ENCODE measurements around the gene TF. TPM values are rescaled to one million over a fixed set of nuclear protein-coding genes. Genes with fewer than 3 reads are reported as not detected.

Gene TF
- total RNA-seq, 3 donors from 2014 or later: 3.7 to 8.2 (median 7.9) TPM

DNA sequence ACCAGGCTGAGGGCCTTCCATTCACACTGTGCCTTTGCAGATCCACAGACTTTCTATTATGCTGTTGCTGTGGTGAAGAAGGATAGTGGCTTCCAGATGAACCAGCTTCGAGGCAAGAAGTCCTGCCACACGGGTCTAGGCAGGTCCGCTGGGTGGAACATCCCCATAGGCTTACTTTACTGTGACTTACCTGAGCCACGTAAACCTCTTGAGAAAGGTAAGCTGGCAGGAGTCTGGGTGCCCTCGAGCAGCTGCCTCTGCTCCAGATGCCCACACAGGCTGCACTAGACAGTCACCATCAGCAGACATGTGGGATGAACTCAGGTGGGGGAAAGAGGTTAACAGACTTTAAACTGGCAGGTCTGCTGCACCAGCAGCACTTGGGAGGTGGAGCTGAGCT, 8.3 kb downstream of the TF start:
- ATAC-seq: no peak
- H3K36me3 Mint-ChIP-seq (ENCODE audit: insufficient read depth): no peaks in the 10 kb centered on the region

DNA sequence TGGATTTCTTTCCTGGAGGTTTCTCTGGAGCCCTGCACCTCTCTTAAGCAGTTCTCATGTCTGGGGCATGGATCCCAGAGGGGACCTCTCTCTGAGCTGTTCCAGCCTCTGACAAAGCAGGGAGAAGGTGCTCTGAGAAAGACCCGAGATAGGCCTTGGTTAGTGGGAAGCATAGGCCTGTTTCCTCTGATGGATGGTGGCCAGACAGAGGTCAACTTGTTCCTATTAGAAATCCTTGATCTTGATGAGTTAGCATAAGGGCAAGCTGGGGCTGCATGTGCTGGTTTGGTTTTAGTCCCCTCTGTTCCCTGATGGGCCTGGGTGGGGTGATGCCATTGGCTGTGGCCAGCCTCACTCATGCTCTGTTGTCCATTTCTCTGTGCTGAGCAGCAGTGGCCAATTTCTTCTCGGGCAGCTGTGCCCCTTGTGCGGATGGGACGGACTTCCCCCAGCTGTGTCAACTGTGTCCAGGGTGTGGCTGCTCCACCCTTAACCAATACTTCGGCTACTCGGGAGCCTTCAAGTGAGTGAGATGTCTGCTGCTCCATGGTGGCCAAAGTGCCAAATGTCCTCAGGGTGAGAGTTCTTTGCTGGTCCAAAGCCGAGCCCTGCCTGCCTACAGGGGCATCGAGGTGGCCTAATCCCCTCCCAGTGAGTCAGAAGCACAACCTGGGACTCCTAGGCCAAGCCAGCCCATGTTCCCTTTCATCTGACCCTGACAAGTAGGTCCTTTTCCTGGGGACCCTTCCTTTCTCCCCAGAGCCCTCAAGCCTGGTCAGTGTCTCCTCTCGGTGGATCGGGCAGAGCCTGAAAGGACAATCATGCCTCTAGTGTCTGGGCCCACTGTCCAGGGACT, 9.0 kb downstream of the TF start:
- H3K4me3 Mint-ChIP-seq: no peak overlapping the region
- H3K4me1 Mint-ChIP-seq (ENCODE audit: low read depth): no peaks in the 10 kb centered on the region
- H3K9me3 Mint-ChIP-seq: no peaks in the 10 kb centered on the region
- DNase-seq (no peak), ATAC-seq (no peak)
- peaks cover 5% of the 10 kb centered on the region for H3K27me3 Mint-ChIP-seq (ENCODE audit: low read depth)
- no peaks in the 10 kb centered on the region for H3K36me3 Mint-ChIP-seq (ENCODE audit: insufficient read depth)

More for the DNA sequence above, 8.3 kb downstream of the TF start:
- Mint-ChIP-seq H3K9me3 (no peaks in the 10 kb centered on the region), H3K4me1 (ENCODE audit: low read depth) (no peaks in the 10 kb centered on the region), H3K4me3 (no peak overlapping the region), H3K27me3 (ENCODE audit: low read depth) (peaks cover 5% of the 10 kb centered on the region)
- no peak for DNase-seq

DNA sequence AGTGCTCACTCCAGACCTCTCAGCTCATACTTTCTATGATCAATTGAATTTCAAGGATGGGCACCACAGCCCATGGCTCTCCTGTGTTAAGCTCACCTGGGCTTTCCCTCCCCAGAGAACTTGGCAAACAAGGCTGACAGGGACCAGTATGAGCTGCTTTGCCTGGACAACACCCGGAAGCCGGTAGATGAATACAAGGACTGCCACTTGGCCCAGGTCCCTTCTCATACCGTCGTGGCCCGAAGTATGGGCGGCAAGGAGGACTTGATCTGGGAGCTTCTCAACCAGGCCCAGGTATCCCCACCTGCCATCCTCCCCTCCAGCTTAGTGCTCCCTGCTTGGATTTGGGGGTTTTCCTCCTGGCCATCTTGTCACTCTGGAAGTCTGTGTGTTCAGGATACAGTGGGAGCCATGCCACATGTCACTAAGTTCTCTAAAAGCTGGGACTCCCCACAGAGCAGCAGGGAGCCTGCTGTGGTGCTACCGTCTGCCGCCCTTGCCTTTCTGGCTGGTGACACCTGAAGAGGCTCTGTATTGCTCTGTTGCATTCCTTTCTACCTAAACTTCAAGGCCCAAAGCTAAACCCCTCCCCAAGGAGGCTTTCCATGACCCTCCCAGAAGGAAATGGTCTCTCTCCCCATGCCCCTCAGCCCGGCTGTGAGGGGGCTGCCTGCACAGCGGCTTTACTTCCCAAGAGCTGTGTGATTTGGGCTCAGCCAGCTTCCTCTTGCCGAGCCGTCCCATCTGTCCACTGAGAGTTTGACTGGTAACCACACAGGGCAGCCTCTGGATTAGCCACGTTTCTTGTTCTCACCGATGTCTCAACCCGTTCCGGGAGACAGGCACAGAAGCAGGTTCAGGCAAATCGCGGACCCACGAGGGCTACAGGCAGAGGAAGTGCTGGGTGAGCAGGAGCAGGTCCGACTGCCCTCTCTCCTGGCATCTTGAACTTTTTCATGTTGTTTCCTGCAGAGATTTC, 10.8 kb downstream of the TF start:
- no peak for DNase-seq
- no peaks in the 10 kb centered on the region for H3K36me3 Mint-ChIP-seq (ENCODE audit: insufficient read depth)
- ATAC-seq: no peak
- no peak overlapping the region for H3K4me3 Mint-ChIP-seq
- no peaks in the 10 kb centered on the region for H3K4me1 Mint-ChIP-seq (ENCODE audit: low read depth)
- H3K9me3 Mint-ChIP-seq: no peaks in the 10 kb centered on the region
- H3K27me3 Mint-ChIP-seq (ENCODE audit: low read depth): peaks cover 7% of the 10 kb centered on the region

DNA sequence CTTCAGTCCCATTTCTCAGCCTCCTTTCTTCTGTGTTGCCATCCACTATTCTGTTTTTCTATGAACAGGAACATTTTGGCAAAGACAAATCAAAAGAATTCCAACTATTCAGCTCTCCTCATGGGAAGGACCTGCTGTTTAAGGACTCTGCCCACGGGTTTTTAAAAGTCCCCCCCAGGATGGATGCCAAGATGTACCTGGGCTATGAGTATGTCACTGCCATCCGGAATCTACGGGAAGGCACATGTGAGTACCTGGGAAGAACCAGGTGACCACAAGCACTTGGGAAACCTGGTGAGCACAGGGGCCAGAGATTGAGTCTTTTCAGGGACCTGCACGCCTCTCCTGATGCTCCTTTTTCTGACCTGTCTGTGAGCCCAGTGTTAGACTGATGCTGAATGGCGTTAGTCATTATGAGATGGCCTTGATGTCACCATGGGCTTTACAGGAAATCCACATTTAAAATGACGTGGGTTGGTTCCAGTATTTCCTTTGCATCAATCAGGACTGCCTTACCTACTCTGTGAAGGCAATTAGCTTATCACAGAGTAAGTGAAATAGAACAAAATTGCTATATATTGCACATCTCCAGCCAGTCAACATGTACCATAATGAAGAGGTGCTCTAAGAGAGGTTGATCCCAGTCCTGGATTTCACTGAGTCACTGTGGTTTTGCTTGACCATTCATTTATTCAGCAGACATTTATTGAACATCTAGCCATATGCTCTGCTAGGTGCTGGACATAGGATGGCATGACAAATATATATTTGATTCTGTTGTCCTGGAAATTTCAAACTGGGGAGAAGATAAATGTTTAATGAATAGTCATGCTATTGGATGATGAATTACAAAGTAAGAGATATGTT, 11.7 kb downstream of the TF start:
- Mint-ChIP-seq H3K4me3 (no peak overlapping the region), H3K27me3 (ENCODE audit: low read depth) (peaks cover 7% of the 10 kb centered on the region), H3K9me3 (no peaks in the 10 kb centered on the region), H3K36me3 (ENCODE audit: insufficient read depth) (no peaks in the 10 kb centered on the region), H3K4me1 (ENCODE audit: low read depth) (no peaks in the 10 kb centered on the region)
- DNase-seq (no peak), ATAC-seq (no peak)

DNA sequence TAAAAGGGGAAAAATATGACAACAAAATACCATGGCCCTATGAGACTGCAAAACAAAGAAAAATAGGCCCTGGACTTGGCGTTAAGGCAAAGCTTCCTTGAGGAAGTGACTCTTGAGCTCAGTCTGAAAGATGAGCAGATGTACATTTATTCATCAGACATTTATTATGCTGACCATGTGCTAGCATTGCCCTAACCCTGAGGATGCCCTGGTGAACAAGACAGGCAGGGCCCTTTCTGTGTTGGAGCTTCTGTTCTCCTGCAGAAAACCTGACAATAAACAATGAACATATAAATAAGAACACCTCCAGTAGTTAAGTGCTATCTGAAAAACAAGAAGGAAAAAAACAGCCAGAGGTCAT, 12.4 kb downstream of the TF start:
- ATAC-seq (no peak), DNase-seq (no peak)
- H3K4me1 Mint-ChIP-seq (ENCODE audit: low read depth): no peaks in the 10 kb centered on the region
- H3K27me3 Mint-ChIP-seq (ENCODE audit: low read depth): peaks cover 7% of the 10 kb centered on the region
- H3K36me3 Mint-ChIP-seq (ENCODE audit: insufficient read depth): no peaks in the 10 kb centered on the region
- no peaks in the 10 kb centered on the region for H3K9me3 Mint-ChIP-seq
- no peak overlapping the region for H3K4me3 Mint-ChIP-seq

DNA sequence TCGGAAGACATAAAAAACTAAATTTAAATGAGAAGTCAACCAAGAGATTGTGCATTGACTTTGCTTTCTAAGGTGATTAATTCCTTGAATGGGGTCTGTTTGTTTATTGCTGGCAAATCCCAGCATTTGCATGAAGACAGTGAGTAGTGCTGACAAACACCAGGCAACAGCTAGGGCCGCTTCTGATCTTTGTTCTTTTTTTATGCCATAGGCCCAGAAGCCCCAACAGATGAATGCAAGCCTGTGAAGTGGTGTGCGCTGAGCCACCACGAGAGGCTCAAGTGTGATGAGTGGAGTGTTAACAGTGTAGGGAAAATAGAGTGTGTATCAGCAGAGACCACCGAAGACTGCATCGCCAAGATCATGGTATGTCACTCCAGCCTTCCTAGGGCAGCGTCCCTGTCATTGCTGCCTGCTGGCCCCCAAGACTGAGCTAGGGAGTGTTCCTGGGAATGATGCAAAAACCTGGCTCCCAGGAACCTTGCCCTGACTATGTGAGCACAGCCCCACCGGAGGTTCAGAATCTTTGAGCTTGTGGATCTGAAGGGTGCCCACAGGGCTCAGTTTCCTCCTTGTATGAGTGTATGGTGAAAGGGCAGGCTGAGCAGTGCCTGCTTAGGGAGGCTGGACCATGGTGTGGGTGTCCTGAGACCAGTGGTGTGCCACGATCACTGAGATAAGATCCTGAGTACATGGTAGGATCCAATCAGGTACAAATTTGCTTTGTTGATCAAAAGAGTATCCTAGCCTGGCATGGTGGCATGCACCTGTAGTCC, 13.0 kb downstream of the TF start:
- ATAC-seq (no peak), DNase-seq (no peak)
- Mint-ChIP-seq H3K4me3 (no peak overlapping the region), H3K27me3 (ENCODE audit: low read depth) (peaks cover 10% of the 10 kb centered on the region), H3K4me1 (ENCODE audit: low read depth) (no peaks in the 10 kb centered on the region), H3K9me3 (no peaks in the 10 kb centered on the region), H3K36me3 (ENCODE audit: insufficient read depth) (no peaks in the 10 kb centered on the region)

DNA sequence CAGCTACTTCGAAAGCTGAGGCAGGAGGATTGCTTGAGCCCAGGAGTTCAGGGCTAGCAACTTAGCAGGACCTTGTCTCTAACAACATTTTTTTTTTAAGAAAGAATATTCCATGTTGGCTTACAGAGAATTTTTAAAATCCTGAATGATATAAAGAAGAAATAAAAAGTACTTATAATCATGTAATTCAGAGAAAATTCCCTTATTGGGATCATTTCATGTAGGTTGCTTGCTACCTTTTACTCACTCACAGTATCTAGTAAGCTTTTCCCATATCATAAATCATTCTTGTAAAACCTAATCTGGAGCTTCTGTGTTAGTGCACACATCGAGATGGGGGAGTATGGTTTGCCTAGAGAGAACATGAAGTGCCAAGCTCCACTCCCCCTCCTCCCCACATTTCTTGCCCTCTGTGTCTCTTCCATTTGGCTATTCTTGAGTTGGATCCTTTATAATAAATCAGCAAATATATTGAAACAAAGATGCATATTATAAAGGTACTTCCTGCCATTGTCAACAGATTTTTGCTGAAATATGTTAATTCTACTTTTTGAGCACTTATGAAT, 13.6 kb downstream of the TF start:
- Mint-ChIP-seq H3K9me3 (no peaks in the 10 kb centered on the region), H3K4me3 (no peak overlapping the region), H3K4me1 (ENCODE audit: low read depth) (no peaks in the 10 kb centered on the region), H3K27me3 (ENCODE audit: low read depth) (peaks cover 10% of the 10 kb centered on the region), H3K36me3 (ENCODE audit: insufficient read depth) (no peaks in the 10 kb centered on the region)
- DNase-seq (no peak), ATAC-seq (no peak)

DNA sequence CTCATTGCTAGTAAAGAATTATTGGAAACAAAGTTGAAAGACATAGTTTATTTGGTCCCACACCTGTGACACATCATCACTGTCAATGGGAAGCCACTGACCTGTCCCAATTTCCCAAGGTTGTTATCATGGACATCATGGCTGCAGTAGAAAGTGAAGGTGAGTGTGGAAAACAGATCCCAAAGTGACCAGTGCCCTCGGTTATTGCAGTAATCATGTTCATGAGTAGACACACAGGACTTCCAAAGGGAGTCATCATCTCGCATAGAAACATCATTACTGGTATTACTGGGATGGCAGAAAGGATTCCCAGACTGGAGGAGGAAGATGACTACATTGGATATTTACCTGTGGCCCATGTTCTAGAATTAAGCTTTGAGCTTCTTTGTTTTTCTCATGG, 14.7 kb downstream of the TF start:
- Mint-ChIP-seq H3K4me3 (no peak overlapping the region), H3K27me3 (ENCODE audit: low read depth) (peaks cover 7% of the 10 kb centered on the region), H3K9me3 (no peaks in the 10 kb centered on the region), H3K36me3 (ENCODE audit: insufficient read depth) (no peaks in the 10 kb centered on the region), H3K4me1 (ENCODE audit: low read depth) (no peaks in the 10 kb centered on the region)
- ATAC-seq (no peak), DNase-seq (no peak)

DNA sequence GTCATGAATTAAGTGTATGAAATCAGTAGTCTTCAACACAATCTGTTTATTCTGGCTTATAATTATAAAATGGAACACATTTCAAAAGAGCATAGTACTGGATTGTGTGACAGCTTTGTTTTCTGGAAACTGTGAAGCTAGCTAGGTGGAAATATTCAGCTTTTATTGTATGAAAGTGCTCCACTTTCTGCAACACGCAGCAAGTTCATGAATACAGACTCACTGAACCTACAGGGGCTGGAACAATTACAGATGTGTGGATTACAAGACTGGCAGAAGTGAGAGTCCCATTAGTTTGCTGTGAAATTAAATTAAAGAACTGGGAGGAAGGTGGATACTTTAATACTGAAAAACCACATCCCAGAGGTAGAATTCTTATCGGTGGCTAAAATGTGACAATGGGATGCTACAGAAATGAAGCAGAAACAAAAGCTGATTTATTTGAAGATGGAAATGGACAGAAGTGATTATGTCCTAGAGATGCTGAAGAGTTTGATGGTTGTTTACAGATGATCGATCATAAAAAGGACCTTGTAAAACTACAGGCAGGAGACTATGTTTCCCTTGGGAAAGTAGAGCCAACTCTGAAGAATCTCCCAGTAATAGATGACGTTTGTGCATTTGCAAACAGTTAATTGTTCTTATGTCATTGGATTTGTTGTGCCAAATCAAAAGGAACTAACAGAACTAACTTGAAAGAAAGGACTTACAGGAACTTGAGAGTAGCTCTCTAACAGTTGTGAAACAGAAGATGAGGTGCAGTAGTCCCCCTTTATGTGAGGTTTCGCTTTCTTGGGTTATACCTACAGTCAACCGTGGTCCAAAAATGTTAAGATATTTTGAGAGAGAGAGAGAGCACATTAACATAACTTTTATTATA, 15.7 kb downstream of the TF start:
- DNase-seq (no peak), ATAC-seq (no peak)
- H3K36me3 Mint-ChIP-seq (ENCODE audit: insufficient read depth): no peaks in the 10 kb centered on the region
- H3K27me3 Mint-ChIP-seq (ENCODE audit: low read depth): peaks cover 7% of the 10 kb centered on the region
- no peaks in the 10 kb centered on the region for H3K9me3 Mint-ChIP-seq
- H3K4me3 Mint-ChIP-seq: no peak overlapping the region
- H3K4me1 Mint-ChIP-seq (ENCODE audit: low read depth): no peaks in the 10 kb centered on the region

DNA sequence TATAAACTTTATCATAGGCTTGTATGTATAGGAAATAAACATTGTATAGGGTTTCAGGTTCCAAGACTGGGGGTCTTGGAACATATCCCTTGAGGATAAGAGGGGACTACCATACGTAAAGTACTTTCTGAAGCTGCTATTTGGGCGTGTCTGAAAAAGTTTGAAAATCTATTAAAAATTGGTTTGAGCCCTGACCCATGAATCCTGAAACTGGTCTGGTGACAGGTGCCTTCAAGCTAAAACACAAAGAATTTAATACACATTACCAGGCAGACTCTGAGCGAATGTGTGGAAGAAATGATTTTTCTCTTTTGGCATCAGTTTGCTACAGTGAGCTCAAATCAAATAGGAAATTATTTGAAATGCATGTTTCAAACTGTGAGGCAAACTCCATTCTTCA, 16.3 kb downstream of the TF start:
- H3K27me3 Mint-ChIP-seq (ENCODE audit: low read depth): peaks cover 7% of the 10 kb centered on the region
- H3K4me1 Mint-ChIP-seq (ENCODE audit: low read depth): no peaks in the 10 kb centered on the region
- DNase-seq: no peak
- no peak overlapping the region for H3K4me3 Mint-ChIP-seq
- no peak for ATAC-seq
- no peaks in the 10 kb centered on the region for H3K36me3 Mint-ChIP-seq (ENCODE audit: insufficient read depth)
- H3K9me3 Mint-ChIP-seq: no peaks in the 10 kb centered on the region

DNA sequence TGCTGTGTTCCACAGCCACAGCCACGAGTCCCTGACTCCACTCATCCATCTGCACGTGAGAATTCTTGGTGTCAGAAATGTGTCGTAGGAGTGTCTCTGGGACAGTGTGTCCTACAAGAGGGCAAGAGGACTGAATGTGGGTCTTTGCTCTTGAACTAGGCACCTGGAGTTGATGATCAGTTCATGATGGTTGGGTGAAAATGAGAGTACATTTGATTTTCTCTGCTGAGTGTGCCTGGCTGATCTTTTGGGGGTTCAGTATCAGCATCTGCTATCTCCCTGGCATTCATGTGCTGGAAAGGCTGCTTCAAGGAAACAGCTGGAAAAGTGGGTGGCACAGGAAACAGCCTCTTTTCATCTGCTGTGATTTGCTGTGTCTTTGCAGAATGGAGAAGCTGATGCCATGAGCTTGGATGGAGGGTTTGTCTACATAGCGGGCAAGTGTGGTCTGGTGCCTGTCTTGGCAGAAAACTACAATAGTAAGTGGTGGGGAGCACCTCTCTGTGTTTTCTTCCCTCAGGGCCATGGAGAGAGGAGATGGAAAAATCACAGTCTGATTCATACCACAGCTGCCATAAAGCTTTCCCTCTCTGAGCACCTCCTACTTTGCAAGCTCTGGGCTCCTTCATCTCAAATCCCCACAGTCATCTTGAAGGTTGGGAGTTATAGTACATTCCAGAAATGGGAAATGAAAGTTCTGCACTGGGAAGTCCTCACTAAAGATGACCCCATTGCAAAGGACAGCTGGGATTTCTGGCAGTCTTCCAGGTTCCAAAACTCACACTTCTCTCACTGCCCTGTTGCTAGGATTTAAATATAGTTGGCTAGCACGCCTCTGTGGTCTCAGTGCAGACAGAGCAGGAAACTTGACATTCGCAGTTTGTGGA, 17.8 kb downstream of the TF start:
- ATAC-seq (no peak), DNase-seq (no peak)
- no peaks in the 10 kb centered on the region for H3K9me3 Mint-ChIP-seq
- H3K4me1 Mint-ChIP-seq (ENCODE audit: low read depth): no peaks in the 10 kb centered on the region
- H3K36me3 Mint-ChIP-seq (ENCODE audit: insufficient read depth): no peaks in the 10 kb centered on the region
- H3K4me3 Mint-ChIP-seq: no peak overlapping the region
- H3K27me3 Mint-ChIP-seq (ENCODE audit: low read depth): peaks cover 7% of the 10 kb centered on the region

DNA sequence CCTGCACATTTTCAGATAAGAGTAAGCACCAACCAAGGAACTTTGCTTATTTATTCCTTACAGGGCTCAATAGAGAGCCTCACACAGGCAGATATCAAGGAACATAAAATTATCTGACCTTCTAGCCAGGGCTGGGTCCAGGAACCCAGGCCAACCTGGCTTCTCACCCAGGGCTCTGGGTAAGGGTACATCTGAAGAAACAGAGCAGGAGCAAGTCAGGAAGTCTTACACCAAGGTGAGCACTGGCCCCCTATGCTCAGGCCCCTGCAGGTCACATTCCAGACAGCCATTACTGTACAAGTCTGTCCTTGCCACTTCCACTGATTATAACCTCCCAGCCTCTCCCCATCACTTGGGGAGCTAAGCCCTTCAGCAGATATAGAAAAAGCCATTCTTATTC, 19.1 kb downstream of the TF start:
- no peaks in the 10 kb centered on the region for H3K9me3 Mint-ChIP-seq
- ATAC-seq (no peak), DNase-seq (no peak)
- no peaks in the 10 kb centered on the region for H3K36me3 Mint-ChIP-seq (ENCODE audit: insufficient read depth)
- H3K4me1 Mint-ChIP-seq (ENCODE audit: low read depth): no peaks in the 10 kb centered on the region
- H3K27me3 Mint-ChIP-seq (ENCODE audit: low read depth): peaks cover 7% of the 10 kb centered on the region
- H3K4me3 Mint-ChIP-seq: no peak overlapping the region

Measured in activated T-cell treated with anti-CD3 and anti-CD28 coated beads, Interleukin-2, amount 50 U/mL, for 4 hours (primary cell).